Brain pericyte (primary cell): ENCODE results near the gene ZNF205.

ENCODE experiments used
- DNase-seq: peaks from one replicate; pipeline ENCODE4 v3.0.0-alpha.2; 2012; ENCODE audit warnings: low read depth, low spot score

Gene ZNF205

DNA sequence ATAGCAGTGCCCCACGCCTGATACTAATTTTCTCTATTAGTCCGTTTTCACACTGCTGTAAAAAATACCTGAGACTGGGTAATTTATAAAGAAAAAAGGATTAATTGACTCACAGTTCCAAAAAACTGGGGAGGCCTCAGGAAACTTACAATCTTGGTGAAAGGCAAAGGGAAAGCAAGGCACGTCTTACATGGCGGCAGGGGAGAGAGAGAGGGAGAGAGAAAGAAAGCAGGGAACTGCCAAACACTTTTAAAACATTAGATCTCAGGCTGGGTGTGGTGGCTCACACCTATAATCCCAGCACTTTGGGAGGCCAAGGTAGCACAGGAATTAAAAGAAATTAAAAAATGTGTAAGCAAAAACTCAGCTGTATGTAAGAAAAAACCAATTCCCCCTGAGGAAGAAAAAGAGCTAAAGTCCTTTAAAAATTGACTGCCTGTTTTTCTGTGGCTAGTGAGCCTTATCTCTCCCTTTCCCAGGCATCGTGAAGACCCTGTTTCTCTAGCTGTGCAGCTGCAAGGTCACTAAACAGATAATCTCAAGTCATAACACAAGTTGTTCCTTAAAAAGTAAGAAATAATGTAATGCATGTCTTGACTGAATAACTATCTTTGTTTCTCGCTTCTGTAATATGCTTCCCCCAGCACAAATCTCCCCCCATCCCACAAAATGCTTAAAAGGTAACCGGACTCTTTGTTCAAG lies 27.3 kb upstream of the ZNF205 start:
- no peak for DNase-seq

DNA sequence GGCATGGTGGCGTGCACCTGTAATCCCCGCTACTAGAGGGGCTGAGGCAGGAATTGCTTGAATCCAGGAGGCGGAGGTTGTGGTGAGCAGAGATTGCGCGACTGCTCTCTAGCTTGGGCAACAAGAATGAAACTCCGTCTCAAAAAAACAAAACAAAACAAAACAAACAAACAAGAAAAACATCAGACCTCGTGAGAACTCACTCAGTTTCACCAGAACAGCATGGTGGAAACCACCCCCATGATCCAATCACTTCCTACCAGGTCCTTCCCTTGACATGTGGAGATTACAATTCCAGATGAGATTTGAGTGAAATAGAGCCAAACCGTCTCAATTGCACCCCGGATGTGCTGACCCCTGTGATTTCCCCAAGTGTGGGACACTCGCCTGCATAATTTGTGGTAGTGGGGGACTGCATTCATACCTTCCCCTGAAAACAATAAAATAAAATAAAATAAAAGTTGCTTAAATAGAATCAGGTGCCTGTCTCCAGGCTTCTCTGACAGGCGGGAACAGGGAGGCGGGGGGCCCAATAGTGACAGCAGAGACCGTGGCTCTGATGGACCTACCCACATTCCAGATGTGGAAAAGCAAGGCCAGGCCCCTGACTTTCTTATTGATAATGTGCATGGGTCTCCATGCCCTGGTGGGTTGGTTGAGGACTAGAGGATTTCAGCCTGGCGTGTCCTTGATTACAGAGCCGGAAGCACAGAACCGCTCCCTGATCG lies 26.4 kb upstream of the ZNF205 start:
- DNase-seq = no peak

DNA sequence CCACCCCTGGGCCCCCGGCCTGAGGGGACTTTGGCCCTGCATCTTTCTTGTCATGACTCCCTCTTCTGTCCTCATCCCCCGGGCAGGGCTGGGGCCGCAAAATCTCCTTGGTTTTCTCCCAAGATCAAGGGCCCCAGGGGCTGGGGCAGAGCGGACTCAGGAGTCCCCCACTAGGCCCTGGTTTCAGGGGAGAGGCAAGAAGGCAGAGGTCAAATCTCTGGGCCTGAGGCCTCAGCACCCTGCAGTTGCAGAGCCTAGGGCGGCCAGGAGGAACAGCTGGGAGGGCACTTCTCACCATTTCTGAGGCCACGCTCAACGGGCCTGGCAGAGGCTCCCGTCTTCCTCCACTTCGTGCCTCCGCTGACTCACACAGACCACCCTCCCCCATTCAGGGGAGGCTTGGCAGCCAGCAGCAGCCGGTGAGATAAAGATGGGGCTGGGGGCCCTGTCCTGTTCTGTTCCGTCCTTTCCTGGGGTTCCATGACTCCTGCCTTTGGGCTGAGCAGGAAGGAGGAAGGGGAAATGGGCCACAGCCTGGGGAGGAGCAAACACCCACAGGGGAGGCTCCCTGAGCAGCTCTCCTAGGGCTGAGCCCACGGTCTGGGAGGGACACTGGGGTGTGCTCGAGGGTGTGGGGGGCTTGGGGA lies 25.7 kb upstream of the ZNF205 start:
- no peak for DNase-seq

DNA sequence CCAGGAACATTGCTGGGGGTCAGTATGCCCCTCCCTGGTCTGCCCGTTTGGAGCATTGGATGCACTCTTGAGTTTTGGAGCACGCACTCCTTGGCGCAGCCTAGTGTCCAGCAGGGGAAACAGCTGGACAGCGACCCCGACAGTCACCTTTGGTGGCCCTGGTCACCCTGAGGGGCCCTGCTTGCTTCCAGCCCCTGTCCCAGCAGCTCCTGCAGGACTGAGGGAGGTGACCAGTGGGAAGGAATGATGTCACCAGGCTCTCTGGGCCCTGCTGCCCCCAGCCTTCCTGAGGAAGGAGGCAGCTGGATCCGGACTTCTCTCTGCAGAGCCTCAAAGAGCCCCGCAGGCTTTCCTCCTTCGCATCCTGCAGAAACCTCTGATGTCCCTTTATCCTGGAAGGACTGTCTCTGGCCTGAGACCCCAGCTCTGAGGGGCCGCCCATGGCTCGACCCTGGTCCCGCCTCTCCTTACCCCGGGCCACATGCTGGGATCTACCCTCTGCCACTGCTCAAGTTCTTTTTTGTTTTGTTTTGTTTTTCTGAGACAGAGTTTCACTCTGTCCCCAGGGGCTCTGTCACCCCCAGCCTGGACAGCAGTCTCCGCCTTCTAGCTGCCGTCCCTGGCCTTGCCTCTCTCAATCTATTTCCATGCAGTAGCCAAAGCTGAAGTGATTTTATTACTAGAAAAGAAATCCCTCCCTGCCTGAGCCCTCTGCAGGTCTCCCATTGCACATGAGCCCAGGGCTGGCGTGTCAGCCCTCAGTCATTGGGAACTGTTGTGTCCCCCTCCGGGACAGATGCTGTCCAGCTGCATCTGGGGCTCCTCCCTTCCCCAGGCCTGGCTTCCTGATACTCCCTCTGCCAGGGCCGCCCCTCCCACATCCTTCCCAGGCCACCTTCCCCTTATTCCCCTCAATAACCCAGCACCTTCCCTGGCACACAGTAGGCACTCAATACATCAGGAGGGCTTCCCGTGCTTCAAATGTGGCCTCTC lies 24.8 kb upstream of the ZNF205 start:
- DNase-seq = no peak

DNA sequence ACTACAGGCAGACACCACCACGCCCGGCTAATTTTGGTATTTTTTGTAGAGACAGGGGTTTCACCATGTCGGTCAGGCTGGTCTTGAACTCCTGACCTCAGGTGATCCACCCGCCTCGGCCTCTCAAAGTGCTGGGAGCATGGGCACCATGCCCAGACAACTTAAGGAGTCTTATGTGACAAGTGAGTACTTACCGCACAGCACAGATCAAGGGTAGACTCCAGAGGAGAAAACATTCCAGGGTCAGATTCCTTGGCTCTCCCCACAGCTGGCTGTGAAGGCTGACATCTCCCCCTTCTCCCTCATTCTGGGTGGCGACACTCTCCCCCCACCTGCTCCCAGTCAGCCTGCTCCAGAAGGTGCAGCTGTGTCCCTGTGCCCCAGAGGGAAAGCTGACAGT lies 23.9 kb upstream of the ZNF205 start:
- DNase-seq = no peak

DNA sequence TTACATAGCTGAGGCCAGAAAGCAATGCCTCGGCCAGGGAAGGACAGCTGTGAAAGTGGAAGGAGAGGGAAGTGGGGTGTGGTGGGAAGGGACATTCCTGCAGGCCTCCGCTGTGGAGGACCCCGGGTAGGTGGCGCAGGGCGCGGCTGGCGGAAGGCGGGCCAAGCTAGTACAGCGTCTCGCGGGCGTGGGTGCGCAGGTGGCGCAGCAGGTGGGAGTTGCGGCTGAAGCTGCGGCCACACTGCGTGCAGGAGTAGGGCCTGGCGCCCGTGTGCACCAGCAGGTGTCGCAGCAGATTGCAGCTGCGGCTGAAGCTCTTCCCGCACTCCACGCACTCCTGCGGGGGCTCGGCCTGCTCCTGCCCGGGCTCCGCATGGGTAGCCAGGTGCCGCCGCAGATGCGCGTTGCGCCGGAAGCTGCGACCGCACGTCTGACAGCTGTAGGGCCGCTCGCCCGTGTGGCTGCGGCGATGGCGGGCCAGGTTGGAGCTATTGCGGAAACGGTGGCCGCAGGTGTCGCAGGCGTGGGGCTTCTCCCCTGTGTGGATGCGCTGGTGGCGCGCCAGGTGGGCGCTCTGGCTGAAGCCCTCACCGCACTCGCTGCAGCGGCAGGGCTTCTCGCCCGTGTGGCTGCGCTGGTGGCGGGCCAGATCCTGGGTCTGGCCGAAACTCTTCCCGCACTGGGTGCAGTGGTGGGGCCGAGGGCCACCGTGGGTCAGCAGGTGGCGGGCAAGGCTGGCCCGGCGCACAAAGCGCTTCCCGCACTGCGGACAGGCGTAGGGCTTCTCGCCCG lies 23.3 kb upstream of the ZNF205 start:
- no peak for DNase-seq

DNA sequence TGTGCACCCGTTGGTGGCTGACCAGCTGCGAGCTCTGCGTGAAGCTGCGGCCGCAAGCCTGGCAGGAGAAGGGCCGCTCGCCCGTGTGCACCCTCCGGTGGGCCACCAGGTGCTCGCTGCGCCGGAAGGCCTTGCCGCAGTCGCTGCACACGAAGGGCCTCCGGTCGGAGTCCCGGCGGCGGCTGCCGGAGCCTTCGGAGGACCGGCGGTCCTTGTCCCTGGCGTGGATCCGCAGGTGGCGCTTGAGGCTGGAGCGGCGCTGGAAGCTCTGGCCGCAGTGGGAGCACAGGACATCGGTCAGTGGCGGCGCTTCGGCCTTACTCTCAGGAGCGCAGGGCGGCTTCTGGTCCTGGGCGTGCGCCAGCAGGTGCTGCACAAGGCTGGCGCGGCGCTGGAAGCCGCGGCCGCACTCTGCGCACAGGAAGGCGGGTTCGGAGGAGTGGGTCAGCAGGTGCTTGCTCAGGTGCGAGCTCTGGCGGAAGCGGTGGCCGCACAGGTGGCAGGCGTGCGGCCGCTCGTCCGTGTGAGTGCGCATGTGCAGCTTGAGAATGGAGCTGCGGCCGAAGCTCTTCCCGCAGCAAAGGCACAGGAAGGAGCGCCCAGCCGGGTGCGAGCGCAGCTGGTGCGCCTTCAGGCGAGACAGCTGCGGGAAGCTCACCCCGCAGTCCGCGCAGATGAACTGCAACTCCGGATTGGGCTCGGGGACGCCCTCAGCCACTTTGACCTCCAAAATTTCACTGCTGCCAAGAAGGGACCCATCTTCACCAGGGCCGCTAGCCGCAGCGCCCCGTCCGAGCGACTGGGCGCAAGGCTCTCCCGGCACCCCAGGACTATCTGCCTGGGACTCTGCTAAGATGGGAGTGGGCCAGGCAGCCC lies 22.4 kb upstream of the ZNF205 start:
- no peak for DNase-seq

DNA sequence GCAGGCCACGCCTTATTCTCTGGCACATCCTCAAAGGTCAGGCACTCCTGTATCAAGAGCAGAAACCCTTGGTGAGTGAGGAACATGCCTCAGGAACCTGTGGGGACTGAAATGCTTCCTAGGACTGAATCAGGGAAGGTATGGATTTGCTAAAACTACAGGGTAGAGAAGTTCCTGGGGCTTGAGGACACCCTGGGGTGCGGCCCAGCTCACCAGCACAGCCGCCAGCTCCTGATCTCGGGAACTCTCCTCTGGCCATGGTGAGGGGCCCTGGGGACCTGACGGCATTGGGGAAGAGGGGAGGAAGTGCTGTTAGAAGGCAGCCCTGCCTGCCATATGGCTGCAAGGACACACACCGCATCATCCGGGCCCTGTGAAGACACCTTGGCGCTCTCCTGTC lies 20.8 kb upstream of the ZNF205 start:
- no peak for DNase-seq

DNA sequence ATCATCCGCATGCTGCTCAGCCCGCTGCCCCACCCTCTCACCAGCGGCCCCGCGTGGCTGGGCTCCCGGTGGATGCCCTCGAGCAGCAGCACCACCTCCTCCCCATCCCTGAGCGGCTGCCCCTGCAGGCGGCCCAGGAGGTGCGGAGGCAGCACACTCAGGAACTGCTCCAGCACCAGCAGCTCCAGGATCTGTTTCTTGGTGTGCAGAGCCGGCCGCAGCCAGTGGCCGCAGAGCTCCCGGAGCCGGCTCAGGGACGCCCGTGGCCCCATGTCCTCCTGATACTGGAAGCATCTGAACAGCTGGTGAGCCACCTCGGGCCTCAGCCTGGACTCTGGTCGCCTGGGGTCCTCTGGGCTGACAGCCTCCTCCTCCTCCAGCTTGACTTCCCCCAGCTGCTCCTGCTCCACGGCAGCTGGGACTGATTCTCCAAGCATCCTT lies 19.9 kb upstream of the ZNF205 start:
- DNase-seq = no peak

DNA sequence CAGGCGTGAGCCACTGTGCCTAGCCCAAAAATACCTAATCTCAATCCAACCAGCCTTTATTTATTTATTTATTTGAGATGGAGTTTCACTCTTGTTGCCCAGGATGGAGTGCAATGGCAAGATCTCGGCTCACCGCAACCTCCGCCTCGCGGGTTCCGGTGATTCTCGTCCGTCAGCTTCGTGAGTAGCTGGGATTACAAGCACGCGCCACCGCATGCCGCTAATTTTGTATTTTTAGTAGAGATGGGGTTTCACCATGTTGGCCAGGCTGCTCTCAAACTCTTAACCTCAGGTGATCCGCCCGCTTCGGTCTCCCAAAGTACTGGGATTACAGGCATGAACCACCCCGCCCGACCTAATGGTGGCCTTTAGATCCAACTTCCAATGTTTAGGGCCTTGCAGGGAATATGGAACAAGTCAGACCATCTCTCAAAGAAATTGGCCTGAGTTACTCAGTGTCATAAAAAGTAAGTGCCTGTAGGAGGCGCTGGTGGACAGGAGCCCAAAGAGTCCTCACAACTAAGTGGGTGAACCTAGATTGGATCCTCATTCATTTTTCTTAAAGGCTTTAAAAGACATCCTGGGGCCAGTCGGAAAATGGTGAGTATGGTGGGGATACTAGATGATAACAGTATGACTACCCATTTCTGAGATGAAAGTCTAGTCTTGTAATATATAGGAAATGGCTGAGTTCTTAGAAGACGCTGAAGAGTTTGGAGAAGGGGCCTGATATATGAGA lies 17.9 kb upstream of the ZNF205 start:
- DNase-seq = no peak

DNA sequence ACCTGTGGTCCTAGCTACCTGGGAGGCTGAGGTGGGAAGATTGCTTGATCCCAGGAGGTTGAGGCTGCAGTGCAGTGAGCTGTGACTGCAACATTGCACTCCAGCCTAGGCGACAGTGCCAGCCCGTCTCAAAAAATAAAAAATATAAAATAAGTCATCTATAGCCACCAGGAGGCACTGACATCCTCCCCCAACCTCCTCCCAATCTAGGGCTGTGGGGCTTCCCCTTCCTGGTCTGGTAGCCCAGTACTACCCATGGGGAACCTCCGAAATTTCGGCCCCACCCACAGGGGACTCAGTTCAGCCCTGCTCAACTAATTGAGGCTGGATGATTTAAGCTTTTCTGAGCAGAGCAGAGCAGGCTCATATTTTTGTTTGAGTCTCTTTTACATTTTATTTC lies 16.5 kb upstream of the ZNF205 start:
- no peak for DNase-seq

DNA sequence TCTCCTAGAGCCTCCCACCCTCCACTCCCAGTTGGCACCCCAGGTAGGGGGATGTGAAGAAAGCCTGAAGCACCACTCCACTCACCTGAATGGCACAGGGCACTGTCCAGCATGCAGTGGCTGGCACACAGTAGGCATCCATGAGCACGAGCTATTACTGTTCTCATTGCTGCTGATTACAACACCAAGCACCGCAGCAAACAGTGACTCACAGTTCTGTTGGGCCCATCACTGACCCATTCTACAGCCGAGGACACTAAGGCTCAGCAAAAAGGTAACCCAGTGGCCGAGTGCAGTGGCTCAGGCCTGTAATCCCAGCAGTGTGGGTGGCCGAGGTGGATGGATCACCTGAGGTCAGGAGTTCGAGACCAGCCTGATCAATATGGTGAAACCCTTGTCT lies 16.0 kb upstream of the ZNF205 start:
- DNase-seq = no peak

DNA sequence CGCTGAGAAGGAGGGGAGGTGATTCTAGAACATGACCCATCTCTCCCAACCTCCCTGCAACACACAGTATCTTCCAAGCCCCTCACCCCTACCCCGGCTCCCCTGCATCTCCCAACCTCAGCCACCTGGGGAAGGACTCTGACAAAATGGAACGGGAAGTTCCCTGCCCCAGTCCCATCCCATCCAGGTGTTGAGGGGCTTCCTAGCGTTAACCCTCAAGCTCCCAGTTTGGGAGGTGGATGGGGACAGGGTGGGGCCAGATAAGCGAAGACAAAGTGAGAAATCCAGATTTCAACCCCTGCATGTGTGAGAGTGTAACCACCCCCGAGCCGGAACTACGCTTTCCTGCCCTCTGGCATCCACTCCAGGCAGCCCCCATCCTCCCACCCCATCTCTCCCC lies 15.1 kb upstream of the ZNF205 start:
- DNase-seq = no peak

DNA sequence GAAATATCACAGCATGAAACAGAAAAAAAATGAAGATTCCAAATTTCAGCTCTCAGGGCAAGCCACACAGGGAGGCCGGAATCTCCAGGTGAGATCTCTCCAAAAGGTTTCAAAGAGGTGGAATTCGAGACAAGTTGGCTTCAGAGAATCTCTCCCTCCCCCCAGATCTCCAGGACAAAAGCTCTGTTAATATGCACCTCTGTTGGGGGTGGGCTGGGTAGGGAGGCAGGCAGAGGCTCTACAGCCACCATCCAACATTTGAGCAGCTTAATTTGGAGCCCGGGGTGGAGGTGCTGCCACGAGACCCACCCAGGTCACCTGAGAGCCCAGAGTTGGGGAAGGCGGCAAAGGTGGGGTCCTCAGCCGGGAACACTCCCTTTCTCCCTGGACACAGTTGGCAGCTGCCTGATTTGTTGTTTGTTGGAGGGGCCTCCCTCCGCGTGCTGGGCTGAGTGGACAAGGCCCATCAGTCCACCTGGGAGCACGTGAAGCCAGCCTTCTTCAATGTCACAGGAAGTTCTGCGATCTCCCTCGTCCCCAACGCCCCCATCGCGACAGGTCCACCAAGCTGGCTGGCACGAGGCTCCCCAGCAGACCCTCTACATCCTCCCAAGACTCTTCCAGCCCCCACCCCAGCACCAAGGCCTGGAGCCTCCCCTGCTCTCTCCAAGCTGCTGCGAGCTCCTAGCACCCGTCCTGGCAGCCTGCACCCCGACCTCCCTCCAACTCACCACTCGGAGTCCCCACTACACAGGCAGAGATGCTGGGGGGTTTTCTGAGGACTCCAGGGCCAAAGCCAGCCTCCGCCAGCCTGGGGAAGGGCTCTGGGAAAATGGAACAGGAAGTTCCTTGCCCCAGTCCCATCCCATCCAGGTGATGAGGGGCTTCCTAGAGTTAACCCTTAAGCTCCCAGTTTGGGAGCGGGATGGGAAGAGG lies 13.7 kb upstream of the ZNF205 start, which contains the start of gene ZSCAN10:
ZSCAN10 (minus strand) TSS at position 836 of the 936 bp plus-strand sequence. CDS start 6,357 bp downstream, outside the sequence.
- DNase-seq = no peak

DNA sequence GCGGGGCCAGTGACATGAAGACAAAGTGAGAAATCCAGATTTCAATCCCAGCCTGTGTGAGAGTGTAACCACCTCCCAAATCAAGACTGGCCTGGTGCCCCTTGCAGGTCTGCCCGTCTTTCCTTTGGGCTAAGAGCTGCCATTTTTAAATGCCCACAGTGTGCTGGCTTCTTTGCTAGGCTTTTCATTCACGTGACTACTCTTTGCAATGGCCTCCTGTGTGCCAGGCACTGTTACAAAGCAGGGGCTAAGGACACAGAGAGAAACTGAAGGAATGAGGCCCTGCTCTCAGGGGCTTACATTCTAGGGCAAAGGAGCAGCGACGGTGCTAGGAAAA lies 13.0 kb upstream of the ZNF205 start:
- no peak for DNase-seq

DNA sequence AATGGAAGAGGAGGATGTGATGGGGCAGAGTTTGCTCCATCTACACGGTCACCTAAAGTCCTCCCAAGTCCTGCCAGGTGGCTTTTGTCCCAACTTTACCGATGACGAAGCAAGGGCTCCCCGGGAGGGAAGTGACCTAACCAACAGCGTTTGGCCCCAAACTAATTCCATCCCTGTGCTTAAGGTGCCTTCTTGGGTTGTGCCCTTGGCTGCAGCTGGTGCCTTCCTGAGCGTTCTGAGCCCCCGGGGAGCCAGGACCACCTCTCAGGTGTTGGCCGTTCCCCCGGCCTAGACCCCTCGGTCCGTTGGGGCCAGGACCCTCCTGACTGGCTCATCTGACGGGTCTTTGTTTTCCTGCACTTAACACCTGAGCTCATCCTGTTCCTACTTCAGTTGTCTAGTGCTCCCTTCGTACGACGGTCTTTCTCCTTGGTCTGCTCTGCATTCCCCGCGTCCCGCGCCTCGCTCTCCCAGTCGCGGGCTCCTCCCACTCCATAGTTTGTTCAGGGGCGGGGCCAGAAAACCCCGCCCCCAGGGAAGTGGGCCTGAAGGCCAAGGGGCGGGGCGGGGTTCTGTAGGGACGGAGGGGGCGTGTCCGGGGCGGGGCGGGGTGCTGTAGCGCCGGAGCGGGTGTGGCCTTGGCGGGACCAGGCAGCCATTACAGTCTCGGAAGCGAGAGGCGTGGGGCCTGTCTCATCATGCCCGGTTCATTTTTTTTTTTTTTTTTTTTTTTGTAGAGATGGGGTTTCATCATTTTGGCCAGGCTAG lies 12.5 kb upstream of the ZNF205 start:
- DNase-seq = no peak
